K562 (cell line): Measurements from ENCODE around the gene CFL1. TPM values are rescaled to one million over a fixed set of nuclear protein-coding genes. Genes with fewer than 3 reads are reported as not detected.
A peak's percentile ranks its signal among the peaks of the same experiment; 100 is the strongest.

Experiments used
- DDX20 ChIP-seq: fragments of 450-650 bp; IDR thresholded peaks from 2 replicates; pipeline ENCODE4 v1.6.1; 2016; ENCODE audit warnings: missing genetic modification characterization, low read depth, mild to moderate bottlenecking, missing compliant biosample characterization, moderate library complexity
- GTF3C2 ChIP-seq: IDR thresholded peaks from 3 replicates; pipeline ENCODE4 v1.6.1; 2011; ENCODE audit warnings: borderline replicate concordance, mild to moderate bottlenecking, moderate library complexity; ENCODE audit not compliant: insufficient read length; ENCODE audit errors: extremely low read depth
- HDAC1 ChIP-seq, 2 experiments: fragments of 450-650 bp; IDR thresholded peaks; 2 replicates each; pipeline ENCODE4 v1.6.1; 2016 to 2017; ENCODE audit warnings: inconsistent platforms in 1 of 2, mild to moderate bottlenecking in 1 of 2, moderate library complexity in 1 of 2
- JUNB ChIP-seq: fragments of 450-650 bp; formaldehyde crosslinking; conservative IDR thresholded peaks from 2 replicates; pipeline ENCODE4 v1.4.0; 2020; ENCODE audit warnings: mild to moderate bottlenecking
- KHSRP ChIP-seq: fragments of 450-650 bp; IDR thresholded peaks from 2 replicates; pipeline ENCODE4 v1.6.1; 2017
- PBX2 ChIP-seq, 2 experiments: IDR thresholded peaks in 1 of 2; conservative IDR thresholded peaks in 1 of 2; 2 replicates each; pipeline ENCODE4 v1.6.1; 2016; ENCODE audit warnings: low read depth in 2 of 2, mild to moderate bottlenecking in 1 of 2, missing compliant biosample characterization in 1 of 2, missing genetic modification characterization in 1 of 2, moderate library complexity in 1 of 2
- PRDM10 ChIP-seq: fragments of 450-650 bp; IDR thresholded peaks from 2 replicates; pipeline ENCODE4 v1.6.1; 2018; ENCODE audit not compliant: partially characterized antibody
- TCF15 ChIP-seq: fragments of 250-450 bp; sonication (Bioruptor Pico); IDR thresholded peaks from 2 replicates; pipeline ENCODE4 v1.8.0; 2022; ENCODE audit warnings: moderate library complexity, mild to moderate bottlenecking, inconsistent platforms
- TGIF2 ChIP-seq: sonication (generic); formaldehyde crosslinking; IDR thresholded peaks from 2 replicates; pipeline ENCODE4 v1.8.1; 2022; ENCODE audit warnings: mild to moderate bottlenecking, missing genetic modification reagents, moderate library complexity
- ZBTB43 ChIP-seq: sonication (generic); formaldehyde crosslinking; IDR thresholded peaks from 2 replicates; pipeline ENCODE4 v1.8.0; 2023; ENCODE audit warnings: mild to moderate bottlenecking, missing genetic modification reagents
- polyA plus RNA-seq, 8 experiments: library from polyadenylated mRNA; depleted of rRNA in 4 of 8; stranded (reverse) in 5 of 8; unstranded in 3 of 8; fragments of >200 nt; fragmentation: Nextera tagmentation in 2 of 8; fragmentation: Illumina TruSeq in 1 of 8; extraction: Ambion mirVana in 2 of 8; extraction: Trizol in 1 of 8; gene quantifications; 2 replicates each; pipeline versions ENCODE4 v1.2.1 to v1.2.3, GENCODE V29; 2011 to 2014; ENCODE audit warnings: inconsistent platforms in 1 of 8, missing spikeins in 1 of 8
- total RNA-seq, 7 experiments: library from RNA; depleted of rRNA in 6 of 7; stranded (reverse); fragments of >200 nt in 6 of 7; fragmentation: Illumina TruSeq in 2 of 7; extraction: Trizol in 2 of 7; gene quantifications; 2 replicates each; pipeline versions ENCODE4 v1.2.1 to v1.2.3, GENCODE V29; 2011 to 2021; ENCODE audit warnings: low replicate concordance in 1 of 7

CFL1 gene
- total and polyA plus RNA-seq, 9 of the 15 experiments (the other 6 are each of a cell fraction or from before 2014, with no cell fraction given), result 105 to 1,101 (median 859) TPM

- TF ChIP-seq GTF3C2, result no peak
- no peak for TF ChIP-seq DDX20 (tag)
- peak; percentile 67; the same call in 1 of the 2 replicates for TF ChIP-seq TGIF2 (CRISPR knock-in tag)
- TF ChIP-seq HDAC1 (IDR thresholded peaks at IDR 0.05), result no peak
- TF ChIP-seq PBX2 (CRISPR knock-in tag; IDR thresholded peaks at IDR 0.05; ENCODE audit: low read depth), result no peak
- no peak for TF ChIP-seq PBX2 (tag; conservative IDR thresholded peaks at IDR 0.05; ENCODE audit: low read depth)
- TF ChIP-seq JUNB (CRISPR knock-in tag), result no peak
- TF ChIP-seq ZBTB43, result peak; percentile 12; the same call in 1 of the 2 replicates
- no peak for TF ChIP-seq PRDM10
- TF ChIP-seq TCF15 (CRISPR knock-in tag), result no peak
- no peak for TF ChIP-seq KHSRP
Measured at GRCh38 chr11:65891219-65892136, 33.5 kb upstream of the CFL1 start (continued).
